ENCODE data around the gene MCOLN1.
A peak's percentile ranks its signal among the peaks of the same experiment; 100 is the strongest.
"Not testable (repeated sequence)": the region's sequence is repeated elsewhere in the genome, so short reads cannot be mapped to it uniquely, and the experiment has no call there.

Gene MCOLN1

GRCh38 chr19:7527516-7528191 is 5.2 kb downstream of the MCOLN1 start:
- H3K4me1 Mint-ChIP-seq (ENCODE audit: low read depth), result peaks cover 5% of the 10 kb centered on the region
- H3K4me3 Mint-ChIP-seq, result no peak overlapping the region
- no peaks in the 10 kb centered on the region for H3K27me3 Mint-ChIP-seq
- DNase-seq, result no peak
- H3K36me3 Mint-ChIP-seq (ENCODE audit: low read depth), result peaks cover 56% of the 10 kb centered on the region
- H3K27ac Mint-ChIP-seq, result no peak overlapping the region
- H3K9me3 Mint-ChIP-seq, result no peaks in the 10 kb centered on the region

- Mint-ChIP-seq H3K4me3 (no peak overlapping the region), H3K27ac (no peak overlapping the region), H3K4me1 (ENCODE audit: low read depth) (peaks cover 8% of the 10 kb centered on the region), H3K27me3 (no peaks in the 10 kb centered on the region), H3K36me3 (ENCODE audit: low read depth) (peaks cover 59% of the 10 kb centered on the region), H3K9me3 (no peaks in the 10 kb centered on the region)
- DNase-seq, result no peak
These were observed 5.7 kb downstream of the MCOLN1 start for GRCh38 chr19:7528192-7528519.

DNA sequence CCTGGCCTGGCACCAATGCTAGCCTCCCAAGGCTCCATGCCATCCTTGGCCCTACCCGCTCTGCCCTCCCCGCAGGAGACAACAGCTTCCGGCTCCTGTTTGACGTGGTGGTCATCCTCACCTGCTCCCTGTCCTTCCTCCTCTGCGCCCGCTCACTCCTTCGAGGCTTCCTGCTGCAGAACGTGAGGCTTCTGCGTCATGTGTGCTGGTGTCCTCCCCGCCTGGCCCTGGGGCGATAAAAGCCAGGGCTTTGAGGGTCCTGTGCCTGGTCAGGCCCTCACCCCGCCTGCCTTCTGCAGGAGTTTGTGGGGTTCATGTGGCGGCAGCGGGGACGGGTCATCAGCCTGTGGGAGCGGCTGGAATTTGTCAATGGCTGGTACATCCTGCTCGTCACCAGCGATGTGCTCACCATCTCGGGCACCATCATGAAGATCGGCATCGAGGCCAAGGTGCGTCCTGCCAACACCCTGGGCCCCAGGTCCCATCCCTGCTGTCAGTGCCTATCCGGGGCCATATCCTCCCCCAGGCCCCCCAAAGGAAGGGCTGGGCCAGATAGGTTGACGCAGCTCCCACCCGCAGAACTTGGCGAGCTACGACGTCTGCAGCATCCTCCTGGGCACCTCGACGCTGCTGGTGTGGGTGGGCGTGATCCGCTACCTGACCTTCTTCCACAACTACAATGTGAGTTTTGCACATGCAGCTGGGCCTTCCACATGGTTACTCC is 6.3 kb downstream of the MCOLN1 start:
- Mint-ChIP-seq H3K27ac (no peak overlapping the region), H3K36me3 (ENCODE audit: low read depth) (peaks cover 59% of the 10 kb centered on the region), H3K9me3 (no peaks in the 10 kb centered on the region), H3K4me3 (no peak overlapping the region), H3K27me3 (no peaks in the 10 kb centered on the region), H3K4me1 (ENCODE audit: low read depth) (peaks cover 9% of the 10 kb centered on the region)
- DNase-seq, result no peak

GRCh38 chr19:7529246-7529600 is 6.8 kb downstream of the MCOLN1 start:
- Mint-ChIP-seq H3K36me3 (ENCODE audit: low read depth) (peaks cover 60% of the 10 kb centered on the region), H3K27ac (no peak overlapping the region), H3K4me3 (no peak overlapping the region), H3K27me3 (no peaks in the 10 kb centered on the region), H3K9me3 (no peaks in the 10 kb centered on the region), H3K4me1 (ENCODE audit: low read depth) (peaks cover 12% of the 10 kb centered on the region)
- DNase-seq, result no peak

GRCh38 chr19:7529610-7530490 is 7.4 kb downstream of the MCOLN1 start:
- Mint-ChIP-seq H3K9me3 (no peaks in the 10 kb centered on the region), H3K4me1 (ENCODE audit: low read depth) (peaks cover 16% of the 10 kb centered on the region), H3K27ac (no peak overlapping the region), H3K27me3 (no peaks in the 10 kb centered on the region), H3K4me3 (no peak overlapping the region), H3K36me3 (ENCODE audit: low read depth) (peaks cover 61% of the 10 kb centered on the region)
- no peak for DNase-seq

GRCh38 chr19:7533281-7533885 is 11.0 kb downstream of the MCOLN1 start:
- DNase-seq, result peak; percentile 37
- H3K9me3 Mint-ChIP-seq, result no peaks in the 10 kb centered on the region
- H3K27ac Mint-ChIP-seq, result peak overlapping the region; percentile 83
- H3K36me3 Mint-ChIP-seq (ENCODE audit: low read depth), result peaks cover 55% of the 10 kb centered on the region
- H3K27me3 Mint-ChIP-seq, result no peaks in the 10 kb centered on the region
- H3K4me1 Mint-ChIP-seq (ENCODE audit: low read depth), result peaks cover 28% of the 10 kb centered on the region
- H3K4me3 Mint-ChIP-seq, result peak overlapping the region; percentile 95

- Mint-ChIP-seq H3K36me3 (ENCODE audit: low read depth) (peaks cover 55% of the 10 kb centered on the region), H3K4me1 (ENCODE audit: low read depth) (peaks cover 28% of the 10 kb centered on the region)
These were observed 11.6 kb downstream of the MCOLN1 start for GRCh38 chr19:7533925-7534480.

GRCh38 chr19:7534531-7535046 is 12.2 kb downstream of the MCOLN1 start:
- H3K36me3 Mint-ChIP-seq (ENCODE audit: low read depth), result peaks cover 53% of the 10 kb centered on the region
- DNase-seq, result no peak

More at GRCh38 chr19:7533925-7534480, 11.6 kb downstream of the MCOLN1 start:
- no peaks in the 10 kb centered on the region for H3K9me3 Mint-ChIP-seq
- no peaks in the 10 kb centered on the region for H3K27me3 Mint-ChIP-seq
- H3K4me3 Mint-ChIP-seq, result peak overlapping the region; percentile 95
- peak overlapping the region; percentile 96 for H3K27ac Mint-ChIP-seq
- peak; percentile 86 for DNase-seq

DNA sequence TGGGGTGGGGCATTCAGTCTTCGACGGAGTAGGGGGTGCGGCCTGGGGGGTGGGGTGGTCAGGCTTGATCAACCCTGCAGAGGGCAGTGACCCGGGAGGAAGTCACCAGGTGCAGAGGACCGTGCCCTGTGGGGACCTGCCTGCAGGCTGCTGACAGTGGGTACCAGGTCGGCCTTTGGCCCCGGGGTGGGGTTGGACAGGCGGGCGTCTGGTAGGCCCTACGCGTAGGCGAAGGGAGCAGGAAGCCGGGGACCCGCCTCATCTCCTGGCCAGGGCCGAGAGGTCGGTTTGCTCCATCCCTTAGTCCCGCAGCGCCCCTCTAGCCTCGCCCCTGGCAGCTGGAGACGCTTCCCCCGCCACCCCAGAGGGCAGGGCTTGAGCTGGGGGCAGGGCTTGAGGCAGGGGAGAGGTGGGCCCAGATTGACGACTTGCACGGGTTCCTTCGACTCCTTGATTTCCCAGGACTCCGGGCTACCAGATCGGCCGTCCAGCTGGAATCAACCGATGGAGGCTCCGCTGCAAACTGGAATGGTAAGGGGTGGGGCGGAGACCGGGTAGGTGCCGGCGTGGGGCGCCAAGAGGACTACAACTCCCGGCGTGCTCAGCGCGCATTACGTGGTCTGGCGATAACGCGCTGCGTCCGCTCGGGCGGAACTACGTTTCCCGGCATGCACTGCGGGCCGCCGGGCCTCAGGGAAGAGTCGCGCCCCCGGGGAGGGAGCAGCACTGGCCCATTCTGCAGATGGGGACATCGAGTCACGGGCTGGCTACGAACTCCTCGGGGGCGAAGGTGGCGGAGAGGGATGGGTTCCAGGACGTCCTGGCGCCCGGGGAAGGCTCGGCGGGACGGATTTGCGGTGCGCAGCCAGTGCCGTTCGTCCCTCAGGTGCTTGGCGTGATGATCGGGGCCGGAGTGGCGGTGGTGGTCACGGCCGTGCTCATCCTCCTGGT is 12.9 kb downstream of the MCOLN1 start, which contains the start of gene PNPLA6:
TSS of gene PNPLA6 (plus strand) at position 671 of the 951 bp plus-strand sequence. CDS start at position 743, 72 bp downstream.
- no peaks in the 10 kb centered on the region for H3K27me3 Mint-ChIP-seq
- peak; percentile 97 for DNase-seq
- H3K36me3 Mint-ChIP-seq (ENCODE audit: low read depth), result peaks cover 53% of the 10 kb centered on the region

More at GRCh38 chr19:7534531-7535046, 12.2 kb downstream of the MCOLN1 start:
- Mint-ChIP-seq H3K9me3 (no peaks in the 10 kb centered on the region), H3K4me1 (ENCODE audit: low read depth) (peaks cover 28% of the 10 kb centered on the region), H3K27ac (peak overlapping the region; percentile 96), H3K27me3 (no peaks in the 10 kb centered on the region), H3K4me3 (peak overlapping the region; percentile 95)

GRCh38 chr19:7535998-7536695 is 13.7 kb downstream of the MCOLN1 start:
- no peaks in the 10 kb centered on the region for H3K9me3 Mint-ChIP-seq
- H3K27ac Mint-ChIP-seq, result peak overlapping the region; percentile 96
- no peak for DNase-seq
- no peaks in the 10 kb centered on the region for H3K27me3 Mint-ChIP-seq
- peak overlapping the region; percentile 95 for H3K4me3 Mint-ChIP-seq
- H3K4me1 Mint-ChIP-seq (ENCODE audit: low read depth), result peaks cover 30% of the 10 kb centered on the region
- H3K36me3 Mint-ChIP-seq (ENCODE audit: low read depth), result peaks cover 56% of the 10 kb centered on the region

More for the DNA sequence above, 12.9 kb downstream of the MCOLN1 start, which contains the start of gene PNPLA6:
- peaks cover 28% of the 10 kb centered on the region for H3K4me1 Mint-ChIP-seq (ENCODE audit: low read depth)
- H3K9me3 Mint-ChIP-seq, result no peaks in the 10 kb centered on the region
- H3K27ac Mint-ChIP-seq, result peak within 1 kb of the TSS; percentile 96
- peak within 1 kb of the TSS; percentile 95 for H3K4me3 Mint-ChIP-seq

DNA sequence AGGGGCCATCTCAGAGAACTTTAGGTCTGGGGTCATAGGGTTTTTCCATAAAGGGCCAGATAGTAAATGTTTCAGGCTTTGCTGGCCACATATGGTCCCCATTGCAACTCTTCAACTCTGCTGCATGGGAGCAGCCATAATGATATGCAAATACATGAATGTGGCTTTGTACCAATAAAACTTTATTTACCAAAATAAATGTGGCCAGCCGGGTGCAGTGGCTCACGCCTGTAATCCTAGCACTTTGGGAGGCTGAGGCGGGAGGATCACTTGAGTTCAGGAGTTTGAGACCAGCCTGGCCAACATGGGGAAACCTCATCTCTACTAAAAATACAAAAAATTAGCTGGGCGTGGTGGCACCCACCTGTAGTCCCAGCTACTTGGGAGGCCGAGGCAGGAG is 16.6 kb downstream of the MCOLN1 start:
- DNase-seq, H3K27ac Mint-ChIP-seq, H3K27me3 Mint-ChIP-seq, H3K4me3 Mint-ChIP-seq, H3K9me3 Mint-ChIP-seq: not testable (repeated sequence)
- peaks cover 22% of the 10 kb centered on the region for H3K4me1 Mint-ChIP-seq (ENCODE audit: low read depth)
- H3K36me3 Mint-ChIP-seq (ENCODE audit: low read depth), result peaks cover 71% of the 10 kb centered on the region

DNA sequence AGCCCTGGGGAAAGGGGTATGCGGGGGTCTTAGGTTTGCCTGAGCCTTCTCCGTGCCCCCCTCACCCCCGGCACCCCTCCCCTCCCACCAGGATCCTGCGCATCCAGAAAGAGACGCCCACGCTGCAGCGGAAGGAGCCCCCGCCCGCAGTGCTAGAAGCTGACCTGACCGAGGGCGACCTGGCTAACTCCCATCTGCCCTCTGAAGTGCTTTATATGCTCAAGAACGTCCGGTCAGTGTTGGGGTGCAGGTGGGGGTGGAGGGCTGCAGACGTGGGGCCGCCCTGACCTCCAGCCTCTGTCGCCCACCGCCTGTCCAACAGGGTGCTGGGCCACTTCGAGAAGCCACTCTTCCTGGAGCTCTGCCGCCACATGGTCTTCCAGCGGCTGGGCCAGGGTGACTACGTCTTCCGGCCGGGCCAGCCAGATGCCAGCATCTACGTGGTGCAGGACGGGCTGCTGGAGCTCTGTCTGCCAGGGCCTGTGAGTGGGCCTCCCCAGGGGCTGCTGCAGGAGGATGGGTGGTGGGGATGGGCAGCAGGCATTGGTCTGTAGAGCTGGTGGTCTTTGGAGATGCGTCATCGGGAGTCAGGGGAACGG is 17.5 kb downstream of the MCOLN1 start:
- peaks cover 71% of the 10 kb centered on the region for H3K36me3 Mint-ChIP-seq (ENCODE audit: low read depth)
- H3K4me1 Mint-ChIP-seq (ENCODE audit: low read depth), result peaks cover 21% of the 10 kb centered on the region

More for the DNA sequence above, 17.5 kb downstream of the MCOLN1 start:
- no peaks in the 10 kb centered on the region for H3K9me3 Mint-ChIP-seq
- no peak overlapping the region for H3K4me3 Mint-ChIP-seq
- H3K27me3 Mint-ChIP-seq, result no peaks in the 10 kb centered on the region
- DNase-seq, result no peak
- H3K27ac Mint-ChIP-seq, result no peak overlapping the region
